ENCODE results near the gene ANO6.

Gene ANO6

GRCh38 chr12:45294906-45295305, 79.0 kb downstream of the ANO6 start:
- DNase-seq (ENCODE audit: low read depth), result no peak
- TF ChIP-seq MAX (IDR thresholded peaks at IDR 0.05; ENCODE audit: low read depth, low read length) (no peak), CTCF (IDR thresholded peaks at IDR 0.05; ENCODE audit: low read depth, low read length) (no peak), POLR2A (IDR thresholded peaks at IDR 0.05; ENCODE audit: extremely low read depth, insufficient read length) (no peak), MYC (IDR thresholded peaks at IDR 0.05; ENCODE audit: low read depth, low read length) (no peak)
- no peak overlapping the region for H3K4me3 ChIP-seq (ENCODE audit: low read depth, low read length)

GRCh38 chr12:45296046-45296586, 80.2 kb downstream of the ANO6 start:
- no peak for TF ChIP-seq MAX (IDR thresholded peaks at IDR 0.05; ENCODE audit: low read depth, low read length)
- no peak for TF ChIP-seq POLR2A (IDR thresholded peaks at IDR 0.05; ENCODE audit: extremely low read depth, insufficient read length)
- TF ChIP-seq MYC (IDR thresholded peaks at IDR 0.05; ENCODE audit: low read depth, low read length), result no peak
- TF ChIP-seq CTCF (IDR thresholded peaks at IDR 0.05; ENCODE audit: low read depth, low read length), result no peak
- no peak overlapping the region for H3K4me3 ChIP-seq (ENCODE audit: low read depth, low read length)
- no peak for DNase-seq (ENCODE audit: low read depth)

GRCh38 chr12:45298047-45298446, 82.2 kb downstream of the ANO6 start:
- H3K4me3 ChIP-seq (ENCODE audit: low read depth, low read length), result no peak overlapping the region
- TF ChIP-seq MAX (IDR thresholded peaks at IDR 0.05; ENCODE audit: low read depth, low read length) (no peak), CTCF (IDR thresholded peaks at IDR 0.05; ENCODE audit: low read depth, low read length) (no peak), MYC (IDR thresholded peaks at IDR 0.05; ENCODE audit: low read depth, low read length) (no peak), POLR2A (IDR thresholded peaks at IDR 0.05; ENCODE audit: extremely low read depth, insufficient read length) (no peak)
- DNase-seq (ENCODE audit: low read depth), result no peak

- no peak overlapping the region for H3K4me3 ChIP-seq (ENCODE audit: low read depth, low read length)
- no peak for TF ChIP-seq MAX (IDR thresholded peaks at IDR 0.05; ENCODE audit: low read depth, low read length)
- no peak for TF ChIP-seq CTCF (IDR thresholded peaks at IDR 0.05; ENCODE audit: low read depth, low read length)
- no peak for TF ChIP-seq POLR2A (IDR thresholded peaks at IDR 0.05; ENCODE audit: extremely low read depth, insufficient read length)
- TF ChIP-seq MYC (IDR thresholded peaks at IDR 0.05; ENCODE audit: low read depth, low read length), result no peak
- no peak for DNase-seq (ENCODE audit: low read depth)
Observed at GRCh38 chr12:45298721-45299692, 83.1 kb downstream of the ANO6 start.

- H3K4me3 ChIP-seq (ENCODE audit: low read depth, low read length), result no peak overlapping the region
- no peak for DNase-seq (ENCODE audit: low read depth)
- TF ChIP-seq MYC (IDR thresholded peaks at IDR 0.05; ENCODE audit: low read depth, low read length) (no peak), POLR2A (IDR thresholded peaks at IDR 0.05; ENCODE audit: extremely low read depth, insufficient read length) (no peak), MAX (IDR thresholded peaks at IDR 0.05; ENCODE audit: low read depth, low read length) (no peak), CTCF (IDR thresholded peaks at IDR 0.05; ENCODE audit: low read depth, low read length) (no peak)
Observed at GRCh38 chr12:45302621-45303369, 86.9 kb downstream of the ANO6 start.

Measured in NB4 (cell line).